HG03520 (cell line): ENCODE results near the gene CAPSL.
"Not testable (repeated sequence)": the region's sequence is repeated elsewhere in the genome, so short reads cannot be mapped to it uniquely, and the experiment has no call there.

Source experiments
- ATAC-seq: cut with Tn5 transposase; IDR thresholded peaks from one replicate; pipeline ENCODE4 v1.9.1; 2021; ENCODE audit warnings: mild to moderate bottlenecking, moderate library complexity; ENCODE audit not compliant: unreplicated experiment

Gene CAPSL

GRCh38 chr5:35877655-35878054 lies 60.8 kb downstream of the CAPSL start:
- ATAC-seq: no peak

- ATAC-seq: no peak
Observed at GRCh38 chr5:35876922-35877321, 61.5 kb downstream of the CAPSL start.

- no peak for ATAC-seq
Observed at GRCh38 chr5:35876454-35876853, 62.0 kb downstream of the CAPSL start.

GRCh38 chr5:35870605-35871004 lies 67.8 kb downstream of the CAPSL start:
- ATAC-seq: no peak

- ATAC-seq: no peak
Observed at GRCh38 chr5:35869685-35870277, 68.6 kb downstream of the CAPSL start.

- ATAC-seq: no peak
Observed at GRCh38 chr5:35867998-35868397, 70.4 kb downstream of the CAPSL start.

- peak; percentile 58 for ATAC-seq
Observed at GRCh38 chr5:35863159-35863558, 75.3 kb downstream of the CAPSL start.

- no peak for ATAC-seq
Observed at GRCh38 chr5:35862126-35862525, 76.3 kb downstream of the CAPSL start.

GRCh38 chr5:35861718-35862117 lies 76.7 kb downstream of the CAPSL start:
- ATAC-seq: no peak

- ATAC-seq: no peak
Observed at GRCh38 chr5:35860686-35861085, 77.7 kb downstream of the CAPSL start.

GRCh38 chr5:35859101-35859661 lies 79.2 kb downstream of the CAPSL start:
- ATAC-seq: no peak

GRCh38 chr5:35857606-35858205 lies 80.7 kb downstream of the CAPSL start:
- no peak for ATAC-seq

- ATAC-seq: peak; percentile 42
Observed at GRCh38 chr5:35856765-35857351, 81.6 kb downstream of the CAPSL start, which contains the start of gene IL7R. IL7R (plus strand) TSS chr5:35856891; CDS start chr5:35856978, 87 bp downstream.

- ATAC-seq: not testable (repeated sequence)
Observed at GRCh38 chr5:35856186-35856764, 82.1 kb downstream of the CAPSL start.

- ATAC-seq: no peak
Observed at GRCh38 chr5:35855187-35855586, 83.2 kb downstream of the CAPSL start.
